HepG2 (cell line): ENCODE measurements around the gene ALCAM. TPM values are rescaled to one million over a fixed set of nuclear protein-coding genes. Genes with fewer than 3 reads are reported as not detected.

Experiments
- BRCA1 ChIP-seq: sonication (generic); formaldehyde crosslinking; IDR thresholded peaks from 2 replicates; pipeline ENCODE4 v1.4.0; 2020; ENCODE audit warnings: missing genetic modification reagents
- DPF2 ChIP-seq: sonication (generic); formaldehyde crosslinking; IDR thresholded peaks from 2 replicates; pipeline ENCODE4 v1.4.0; 2020; ENCODE audit warnings: mild to moderate bottlenecking, low read depth, missing genetic modification reagents, borderline replicate concordance
- ELF1 ChIP-seq: sonication (generic); formaldehyde crosslinking; IDR thresholded peaks from 2 replicates; pipeline ENCODE4 v1.4.0; 2020; ENCODE audit warnings: missing genetic modification reagents
- FOXK2 ChIP-seq: fragments of 450-650 bp; IDR thresholded peaks from 2 replicates; pipeline ENCODE4 v1.6.1; 2016
- FOXP1 ChIP-seq, 2 experiments: fragments of 450-650 bp in 1 of 2; IDR thresholded peaks; 2 replicates each; pipeline ENCODE4 v1.6.1; 2017 to 2018; ENCODE audit warnings: antibody characterized with exemption in 1 of 2
- KAT7 ChIP-seq: IDR thresholded peaks from 2 replicates; pipeline ENCODE4 v1.6.1; 2018; ENCODE audit warnings: borderline replicate concordance, missing compliant biosample characterization
- KDM6A ChIP-seq: IDR thresholded peaks from 2 replicates; pipeline ENCODE4 v1.6.1; 2016; ENCODE audit warnings: low read depth
- MAZ ChIP-seq, 2 experiments: sonication (generic) in 1 of 2; formaldehyde crosslinking in 1 of 2; IDR thresholded peaks; 2 replicates each; pipeline versions ENCODE4 v1.5.0 to v1.6.1; 2012 to 2020; ENCODE audit warnings: low read depth in 2 of 2, mild to moderate bottlenecking in 2 of 2, borderline replicate concordance in 1 of 2, improper control_type of control experiment in 1 of 2, low read length in 1 of 2, missing genetic modification reagents in 1 of 2, moderate library complexity in 1 of 2
- MEIS2 ChIP-seq: sonication (generic); formaldehyde crosslinking; IDR thresholded peaks from 2 replicates; pipeline ENCODE4 v1.9.0; 2021; ENCODE audit warnings: mild to moderate bottlenecking, missing genetic modification reagents
- NR2F6 ChIP-seq, 2 experiments: IDR thresholded peaks; 2 replicates each; pipeline ENCODE4 v1.6.1; 2016; ENCODE audit warnings: antibody characterized with exemption in 1 of 2, mild to moderate bottlenecking in 1 of 2
- POLR2A ChIP-seq, 2 experiments: IDR thresholded peaks; 2 replicates each; pipeline ENCODE4 v1.6.1; 2011; ENCODE audit warnings: low read depth in 2 of 2, low read length in 2 of 2, mild to moderate bottlenecking in 1 of 2, moderate library complexity in 1 of 2; ENCODE audit not compliant: insufficient read depth in 1 of 2
- POLR2AphosphoS2 ChIP-seq: IDR thresholded peaks from 2 replicates; pipeline ENCODE4 v1.6.1; 2011; ENCODE audit warnings: low read depth, low read length, improper control_type of control experiment
- RELA ChIP-seq: sonication (generic); formaldehyde crosslinking; IDR thresholded peaks from 2 replicates; pipeline ENCODE4 v1.4.0; 2020; ENCODE audit warnings: missing genetic modification reagents
- RFX3 ChIP-seq: IDR thresholded peaks from 2 replicates; pipeline ENCODE4 v1.6.1; 2016; ENCODE audit warnings: missing biosample characterization, missing genetic modification reagents
- SP2 ChIP-seq: sonication (generic); formaldehyde crosslinking; IDR thresholded peaks from 2 replicates; pipeline ENCODE4 v1.5.1; 2020; ENCODE audit warnings: mild to moderate bottlenecking, missing genetic modification reagents
- SRSF1 ChIP-seq: fragments of 200-400 bp; formaldehyde crosslinking; optimal IDR thresholded peaks from 2 replicates; pipeline ENCODE3; 2017; ENCODE audit warnings: mild to moderate bottlenecking, low read depth, low read length, moderate library complexity
- SYNCRIP ChIP-seq: fragments of 200-400 bp; formaldehyde crosslinking; IDR thresholded peaks from 2 replicates; pipeline ENCODE4 v1.6.1; 2018; ENCODE audit warnings: mild to moderate bottlenecking, low read depth, low read length; ENCODE audit not compliant: insufficient read depth
- TBP ChIP-seq: sonication (generic); formaldehyde crosslinking; IDR thresholded peaks from 2 replicates; pipeline ENCODE4 v1.5.0; 2020; ENCODE audit warnings: missing genetic modification reagents
- ZEB1 ChIP-seq: IDR thresholded peaks from 2 replicates; pipeline ENCODE4 v1.6.1; 2012; ENCODE audit warnings: mild to moderate bottlenecking, low read depth, inconsistent platforms; ENCODE audit not compliant: insufficient replicate concordance
- ZMYM3 ChIP-seq: sonication (generic); formaldehyde crosslinking; IDR thresholded peaks from 2 replicates; pipeline ENCODE4 v1.5.1; 2020; ENCODE audit warnings: mild to moderate bottlenecking, missing genetic modification reagents
- ZNF12 ChIP-seq: sonication (generic); formaldehyde crosslinking; IDR thresholded peaks from 2 replicates; pipeline ENCODE4 v1.5.0; 2020; ENCODE audit warnings: missing genetic modification reagents
- ZNF337 ChIP-seq: sonication (generic); formaldehyde crosslinking; IDR thresholded peaks from 2 replicates; pipeline ENCODE4 v1.5.1; 2020; ENCODE audit warnings: missing genetic modification reagents, low read depth, mild to moderate bottlenecking, borderline replicate concordance
- ZNF562 ChIP-seq: sonication (generic); formaldehyde crosslinking; IDR thresholded peaks from 2 replicates; pipeline ENCODE4 v1.8.0; 2022; ENCODE audit warnings: missing genetic modification reagents, borderline replicate concordance
- ZSCAN22 ChIP-seq: sonication (generic); formaldehyde crosslinking; IDR thresholded peaks from 2 replicates; pipeline ENCODE4 v1.4.0; 2020; ENCODE audit warnings: mild to moderate bottlenecking, missing genetic modification reagents
- ZSCAN30 ChIP-seq: sonication (generic); formaldehyde crosslinking; IDR thresholded peaks from 2 replicates; pipeline ENCODE4 v1.5.0; 2020; ENCODE audit warnings: mild to moderate bottlenecking, missing genetic modification reagents
- polyA plus RNA-seq, 8 experiments: library from polyadenylated mRNA; depleted of rRNA in 3 of 8; stranded (reverse) in 7 of 8; unstranded in 1 of 8; fragments of >200 nt; fragmentation: Illumina TruSeq in 4 of 8; extraction: Trizol in 4 of 8; gene quantifications; 2 replicates each; pipeline versions ENCODE4 v1.2.1 to v1.2.3, GENCODE V29; 2011 to 2016; ENCODE audit warnings: low read depth in 4 of 8, missing spikeins in 1 of 8, mixed read lengths in 1 of 8; ENCODE audit not compliant: insufficient read depth in 1 of 8
- total RNA-seq, 5 experiments: library from RNA; depleted of rRNA; stranded (reverse); fragments of >200 nt; fragmentation: Illumina TruSeq; extraction: Trizol; gene quantifications; 2 replicates each; pipeline ENCODE4 v1.2.3, GENCODE V29; 2016; ENCODE audit warnings: low read depth in 1 of 5
- TF ChIP-seq, protein P1 (sequence below): sonication (generic); formaldehyde crosslinking; IDR thresholded peaks from 2 replicates; pipeline ENCODE4 v1.4.0; 2020; ENCODE audit warnings: missing genetic modification reagents
- TF ChIP-seq, protein P2 (sequence below): IDR thresholded peaks from 2 replicates; pipeline ENCODE4 v1.6.1; 2016; ENCODE audit warnings: mild to moderate bottlenecking, missing biosample characterization, missing genetic modification reagents
- TF ChIP-seq, protein P3 (sequence below): sonication (generic); formaldehyde crosslinking; IDR thresholded peaks from 2 replicates; pipeline ENCODE4 v1.5.1; 2020; ENCODE audit warnings: missing genetic modification reagents, mild to moderate bottlenecking, borderline replicate concordance
- TF ChIP-seq, protein P4 (sequence below): IDR thresholded peaks from 2 replicates; pipeline ENCODE4 v1.6.1; 2012; ENCODE audit warnings: low read depth, low read length, improper control_type of control experiment

Gene ALCAM
- total and polyA plus RNA-seq, 2 of the 13 experiments (the other 11 are each of a cell fraction or from before 2014, with no cell fraction given) = 26.0 to 33.1 TPM

DNA sequence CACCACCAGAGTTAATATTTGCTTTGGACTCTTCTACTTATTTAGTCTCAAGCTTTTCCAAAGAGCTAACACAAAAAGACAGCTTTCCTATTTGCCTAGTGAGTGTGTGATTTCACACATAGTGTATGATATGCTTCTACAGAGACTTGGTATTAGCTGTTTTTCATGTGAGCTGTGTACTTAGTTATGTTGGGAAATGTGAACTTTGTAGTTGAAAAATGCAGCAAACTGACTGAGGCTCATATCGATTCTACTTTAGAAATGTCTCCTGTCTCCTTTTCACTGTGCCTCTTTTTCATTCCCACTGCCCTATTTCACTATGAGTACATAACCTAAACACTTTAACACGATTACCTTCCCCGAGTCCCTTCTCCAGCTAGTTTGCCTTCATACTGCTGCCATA lies 136.5 kb downstream of the ALCAM start (continued):
- TF ChIP-seq, protein P1, sequence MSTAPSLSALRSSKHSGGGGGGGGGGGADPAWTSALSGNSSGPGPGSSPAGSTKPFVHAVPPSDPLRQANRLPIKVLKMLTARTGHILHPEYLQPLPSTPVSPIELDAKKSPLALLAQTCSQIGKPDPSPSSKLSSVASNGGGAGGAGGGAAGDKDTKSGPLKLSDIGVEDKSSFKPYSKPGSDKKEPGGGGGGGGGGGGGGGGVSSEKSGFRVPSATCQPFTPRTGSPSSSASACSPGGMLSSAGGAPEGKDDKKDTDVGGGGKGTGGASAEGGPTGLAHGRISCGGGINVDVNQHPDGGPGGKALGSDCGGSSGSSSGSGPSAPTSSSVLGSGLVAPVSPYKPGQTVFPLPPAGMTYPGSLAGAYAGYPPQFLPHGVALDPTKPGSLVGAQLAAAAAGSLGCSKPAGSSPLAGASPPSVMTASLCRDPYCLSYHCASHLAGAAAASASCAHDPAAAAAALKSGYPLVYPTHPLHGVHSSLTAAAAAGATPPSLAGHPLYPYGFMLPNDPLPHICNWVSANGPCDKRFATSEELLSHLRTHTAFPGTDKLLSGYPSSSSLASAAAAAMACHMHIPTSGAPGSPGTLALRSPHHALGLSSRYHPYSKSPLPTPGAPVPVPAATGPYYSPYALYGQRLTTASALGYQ (CRISPR knock-in tag) = peak; percentile 97
- TF ChIP-seq ZSCAN22 (CRISPR knock-in tag) (0 out of 2 replicates have a peak, but pooled peaks have one; percentile 42), RFX3 (CRISPR knock-in tag) (no peak), FOXK2 (0 out of 2 replicates have a peak, but pooled peaks have one; percentile 36), NR2F6 (IDR thresholded peaks at IDR 0.05) (peak; percentile 67), NR2F6 (CRISPR knock-in tag; IDR thresholded peaks at IDR 0.05) (peak; percentile 45; the same call in 1 of the 2 replicates), POLR2AphosphoS2 (no peak), BRCA1 (CRISPR knock-in tag) (peak; percentile 76; the same call in 1 of the 2 replicates), ZSCAN30 (no peak), SRSF1 (no peak), KAT7 (CRISPR knock-in tag) (peak; percentile 79; the same call in 1 of the 2 replicates), SP2 (CRISPR knock-in tag) (no peak), DPF2 (CRISPR knock-in tag) (peak; percentile 97), ZNF337 (CRISPR knock-in tag) (no peak), ZMYM3 (CRISPR knock-in tag) (peak; percentile 52; the same call in 1 of the 2 replicates), ZEB1 (peak; percentile 37), ELF1 (CRISPR knock-in tag) (no peak), ZNF12 (CRISPR knock-in tag) (peak; percentile 79), KDM6A (CRISPR knock-in tag) (peak; percentile 90), POLR2A (IDR thresholded peaks at IDR 0.05; ENCODE audit: insufficient read depth in 1 of 2, low read depth in 2 of 2, low read length in 2 of 2) (peak in 1 of 2 experiments; percentile 53; a peak in 2 of 4 replicates), SYNCRIP (no peak), ZNF562 (CRISPR knock-in tag) (no peak), FOXP1 (IDR thresholded peaks at IDR 0.05) (peak; percentile 78), FOXP1 (CRISPR knock-in tag; IDR thresholded peaks at IDR 0.05) (peak; percentile 97), TBP (CRISPR knock-in tag) (no peak), RELA (CRISPR knock-in tag) (no peak), MEIS2 (CRISPR knock-in tag) (peak; percentile 73), MAZ (IDR thresholded peaks at IDR 0.05; ENCODE audit: borderline replicate concordance, low read depth, low read length) (no peak), MAZ (CRISPR knock-in tag; IDR thresholded peaks at IDR 0.05; ENCODE audit: low read depth) (peak; percentile 50; the same call in 1 of the 2 replicates)
- TF ChIP-seq, protein P2, sequence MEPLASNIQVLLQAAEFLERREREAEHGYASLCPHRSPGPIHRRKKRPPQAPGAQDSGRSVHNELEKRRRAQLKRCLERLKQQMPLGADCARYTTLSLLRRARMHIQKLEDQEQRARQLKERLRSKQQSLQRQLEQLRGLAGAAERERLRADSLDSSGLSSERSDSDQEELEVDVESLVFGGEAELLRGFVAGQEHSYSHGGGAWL = no peak
- TF ChIP-seq, protein P3, sequence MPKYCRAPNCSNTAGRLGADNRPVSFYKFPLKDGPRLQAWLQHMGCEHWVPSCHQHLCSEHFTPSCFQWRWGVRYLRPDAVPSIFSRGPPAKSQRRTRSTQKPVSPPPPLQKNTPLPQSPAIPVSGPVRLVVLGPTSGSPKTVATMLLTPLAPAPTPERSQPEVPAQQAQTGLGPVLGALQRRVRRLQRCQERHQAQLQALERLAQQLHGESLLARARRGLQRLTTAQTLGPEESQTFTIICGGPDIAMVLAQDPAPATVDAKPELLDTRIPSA (CRISPR knock-in tag) = no peak
- TF ChIP-seq, protein P4, sequence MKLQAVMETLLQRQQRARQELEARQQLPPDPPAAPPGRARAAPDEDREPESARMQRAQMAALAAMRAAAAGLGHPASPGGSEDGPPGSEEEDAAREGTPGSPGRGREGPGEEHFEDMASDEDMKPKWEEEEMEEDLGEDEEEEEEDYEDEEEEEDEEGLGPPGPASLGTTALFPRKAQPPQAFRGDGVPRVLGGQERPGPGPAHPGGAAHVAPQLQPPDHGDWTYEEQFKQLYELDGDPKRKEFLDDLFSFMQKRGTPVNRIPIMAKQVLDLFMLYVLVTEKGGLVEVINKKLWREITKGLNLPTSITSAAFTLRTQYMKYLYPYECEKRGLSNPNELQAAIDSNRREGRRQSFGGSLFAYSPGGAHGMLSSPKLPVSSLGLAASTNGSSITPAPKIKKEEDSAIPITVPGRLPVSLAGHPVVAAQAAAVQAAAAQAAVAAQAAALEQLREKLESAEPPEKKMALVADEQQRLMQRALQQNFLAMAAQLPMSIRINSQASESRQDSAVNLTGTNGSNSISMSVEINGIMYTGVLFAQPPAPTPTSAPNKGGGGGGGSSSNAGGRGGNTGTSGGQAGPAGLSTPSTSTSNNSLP = peak; percentile 98
